Keratinocyte (primary cell): Measurements from ENCODE around the gene PTPRN2.

Source experiments
- CTCF ChIP-seq, 3 experiments: IDR thresholded peaks in 1 of 3; conservative IDR thresholded peaks in 1 of 3; optimal IDR thresholded peaks in 1 of 3; 2 replicates in 2 of 3; 3 replicates in 1 of 3; pipeline versions ENCODE3 to v1.5.1; 2011; ENCODE audit warnings: low read length in 3 of 3, mild to moderate bottlenecking in 3 of 3, moderate library complexity in 2 of 3, control low read depth in 1 of 3, inconsistent platforms in 1 of 3; ENCODE audit not compliant: insufficient read depth in 2 of 3; ENCODE audit errors: extremely low read depth in 1 of 3
- EZH2 ChIP-seq: IDR thresholded peaks from one replicate; pipeline ENCODE4 v1.6.1; 2012; ENCODE audit warnings: inconsistent platforms, mild to moderate bottlenecking, low read length, moderate library complexity

GRCh38 chr7:157983502-157984422 lies 603.9 kb downstream of the PTPRN2 start:
- TF ChIP-seq CTCF (optimal IDR thresholded peaks at IDR 0.05 in 1 of 3, IDR thresholded peaks at IDR 0.05 in 1 of 3, conservative IDR thresholded peaks at IDR 0.05 in 1 of 3; ENCODE audit: extremely low read depth in 1 of 3, insufficient read depth in 2 of 3, low read length in 3 of 3) (no peak), EZH2 (no peak)
